Fibroblast of upper back skin (primary cell): Measurements from ENCODE around the gene THSD4.

Source experiments
- DNase-seq: peaks from one replicate; pipeline ENCODE4 v3.0.0-alpha.2; 2013

The THSD4 gene

DNA sequence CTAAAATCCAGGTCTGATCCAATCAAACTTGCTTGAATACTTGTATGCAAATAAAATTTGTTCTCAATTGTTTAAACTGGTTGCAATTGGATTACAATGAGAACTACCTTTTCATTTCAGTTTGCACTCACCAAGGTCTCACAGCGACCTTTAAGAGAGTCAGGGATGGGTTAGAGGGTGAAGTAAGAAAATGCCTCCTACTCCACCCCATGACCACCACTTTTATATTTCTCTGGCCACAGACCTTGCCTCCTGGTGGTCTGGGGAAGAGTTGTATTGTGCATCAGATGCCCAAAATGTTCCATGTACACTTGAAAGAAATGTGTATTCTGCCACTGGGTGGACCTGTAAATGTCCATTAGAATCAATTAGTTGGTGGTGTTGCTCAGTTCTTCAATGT lies 16.4 kb upstream of the THSD4 start:
- no peak for DNase-seq

DNA sequence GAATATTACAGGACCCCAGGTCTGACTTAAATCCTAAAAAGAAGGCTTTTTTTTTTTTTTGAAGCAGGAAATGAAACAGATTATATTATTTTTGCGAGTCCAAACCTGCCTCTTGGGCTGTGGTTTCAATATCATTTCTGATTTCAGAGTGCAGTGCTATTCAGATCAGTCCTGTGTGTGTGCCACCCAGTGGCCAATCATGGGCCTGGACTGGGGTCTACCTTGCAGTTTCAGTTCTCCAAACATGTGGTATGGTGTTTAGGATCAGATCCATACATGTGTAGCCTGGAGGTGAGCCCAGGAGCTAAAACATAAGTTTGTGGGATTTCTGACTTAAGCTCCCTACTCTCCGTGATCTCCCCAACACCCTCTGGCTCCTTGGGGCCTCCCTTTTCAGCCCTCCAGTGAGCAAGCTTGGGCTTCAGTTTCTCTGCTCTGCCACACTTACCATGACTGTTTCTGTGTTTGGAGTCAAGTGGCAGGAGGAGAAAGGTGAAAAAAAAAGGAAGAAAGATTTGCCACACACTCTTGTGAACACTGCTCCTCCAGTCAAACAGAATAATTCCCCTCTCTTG lies 12.1 kb upstream of the THSD4 start:
- DNase-seq: peak; percentile 63

DNA sequence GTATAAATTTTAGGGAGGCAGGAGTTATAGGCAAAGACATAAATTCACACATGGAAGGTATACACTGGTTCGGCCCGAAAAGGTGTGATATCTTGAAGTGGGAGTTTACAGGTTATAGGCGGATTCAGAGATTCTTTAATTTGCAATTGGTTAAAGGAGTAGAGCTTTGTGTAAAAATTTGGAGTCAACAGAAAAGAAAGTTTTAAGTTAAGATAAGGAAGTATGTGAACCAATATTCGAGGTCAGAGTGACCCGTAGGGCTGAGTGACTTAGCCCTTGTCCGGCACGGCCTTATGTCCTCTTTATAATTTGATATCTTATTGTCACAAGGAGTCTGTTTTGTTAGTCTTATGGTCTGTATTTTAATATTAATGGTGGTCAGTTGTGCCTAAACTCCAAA lies 10.6 kb upstream of the THSD4 start:
- DNase-seq: no peak

DNA sequence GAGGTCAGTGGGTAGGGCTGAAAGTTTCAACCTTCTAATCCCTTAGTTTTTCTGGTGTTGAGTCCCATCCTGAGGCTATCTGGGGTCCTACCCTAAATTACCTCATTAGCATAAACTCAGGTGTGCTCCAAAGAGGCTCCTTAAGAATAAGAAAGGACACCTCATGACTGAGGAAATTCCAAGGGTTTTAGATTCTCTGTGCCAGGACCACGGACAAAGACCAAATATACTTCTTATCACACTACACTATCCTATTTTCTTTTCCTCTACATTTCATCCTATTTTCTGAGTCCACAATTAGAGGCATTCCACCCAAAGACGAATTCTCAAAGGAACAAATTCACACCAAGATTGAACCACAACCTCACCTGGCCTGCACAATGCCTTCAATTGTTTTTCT lies 9.8 kb upstream of the THSD4 start:
- DNase-seq: no peak

DNA sequence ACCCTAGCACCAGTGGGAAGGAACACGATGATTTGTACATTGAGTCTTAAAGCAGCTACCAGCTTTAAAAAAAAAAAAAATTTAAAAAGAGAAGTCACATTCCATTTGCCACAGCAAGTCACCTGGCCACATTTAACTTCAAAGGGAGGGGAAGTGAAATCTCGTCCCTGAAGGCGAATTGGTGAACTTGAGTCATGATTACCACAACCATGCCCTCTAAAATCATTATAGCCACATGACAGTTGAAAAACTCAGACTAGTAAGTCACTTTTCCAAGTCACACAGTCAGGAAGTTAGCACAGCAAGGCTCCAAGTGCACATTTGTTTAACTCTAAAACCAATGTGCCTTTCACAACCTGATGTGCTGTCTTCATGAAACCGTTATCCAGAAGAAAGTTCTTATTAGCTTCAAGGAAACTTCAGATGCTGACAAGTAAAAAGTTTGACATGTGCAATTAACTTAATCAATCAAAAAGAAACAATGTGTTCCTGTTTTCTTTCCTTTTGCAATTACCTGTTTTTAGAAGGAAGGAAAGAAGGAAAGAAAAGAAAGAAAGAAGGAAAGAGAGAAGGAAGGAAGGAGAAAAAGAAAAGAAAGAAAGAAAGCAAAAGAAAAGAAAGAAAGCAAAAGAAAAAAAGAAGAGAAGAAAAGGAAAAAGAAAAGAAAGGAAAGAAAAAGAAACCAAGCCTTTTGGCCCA lies 8.3 kb upstream of the THSD4 start:
- DNase-seq: no peak

DNA sequence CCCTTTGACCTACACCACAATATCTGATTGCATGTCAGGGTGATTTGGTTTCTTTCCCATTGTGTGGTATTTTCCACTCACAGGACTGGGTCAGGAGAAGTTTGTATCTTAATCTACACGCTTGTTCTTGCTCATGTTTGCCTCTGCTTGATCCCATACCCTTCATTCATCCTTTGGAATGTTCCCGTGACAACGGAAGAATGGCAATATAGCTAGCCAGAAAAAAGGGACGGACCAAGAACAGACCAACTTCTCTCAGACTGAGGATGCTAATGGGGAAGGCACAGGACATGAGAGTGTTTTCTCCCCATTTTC lies 7.8 kb upstream of the THSD4 start:
- DNase-seq: no peak

DNA sequence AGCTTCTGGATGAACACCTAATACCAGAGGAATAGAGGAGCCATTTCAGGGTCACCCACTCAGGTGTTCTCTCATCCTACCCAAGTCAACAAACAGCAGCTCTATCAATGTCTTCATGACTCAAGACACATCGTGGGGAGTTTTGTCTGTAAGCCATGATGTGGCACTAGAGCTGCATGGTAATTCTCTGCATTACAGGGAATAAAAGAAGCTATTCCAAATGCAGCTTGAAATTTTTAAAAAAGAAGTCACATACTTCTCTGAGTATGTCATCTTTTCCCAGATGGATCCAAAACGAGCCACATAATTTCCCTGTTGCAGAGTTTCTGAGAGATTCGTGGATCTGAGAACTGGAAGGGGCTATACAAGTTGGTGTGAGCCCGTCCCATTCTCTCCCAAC lies 6.1 kb upstream of the THSD4 start:
- peak; percentile 83 for DNase-seq

DNA sequence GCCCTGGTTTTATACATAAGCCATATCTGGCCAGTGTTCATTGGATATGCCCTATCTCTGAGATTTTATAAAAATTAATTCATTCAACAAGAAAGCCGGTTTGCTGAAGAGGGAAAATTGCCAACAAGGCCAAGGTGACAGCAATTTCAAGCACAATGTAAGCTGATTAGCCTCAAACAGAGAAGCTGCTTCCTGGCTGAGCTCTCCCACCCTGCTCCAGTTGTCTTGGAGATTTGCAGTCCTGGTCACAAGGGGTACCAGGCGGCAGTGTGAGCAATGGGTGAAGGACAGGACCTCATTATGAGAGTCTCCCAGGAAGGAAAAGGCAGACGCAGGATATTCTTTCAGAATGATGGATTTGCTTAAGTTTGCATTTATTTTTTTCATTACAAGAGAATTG lies 5.4 kb upstream of the THSD4 start:
- no peak for DNase-seq

DNA sequence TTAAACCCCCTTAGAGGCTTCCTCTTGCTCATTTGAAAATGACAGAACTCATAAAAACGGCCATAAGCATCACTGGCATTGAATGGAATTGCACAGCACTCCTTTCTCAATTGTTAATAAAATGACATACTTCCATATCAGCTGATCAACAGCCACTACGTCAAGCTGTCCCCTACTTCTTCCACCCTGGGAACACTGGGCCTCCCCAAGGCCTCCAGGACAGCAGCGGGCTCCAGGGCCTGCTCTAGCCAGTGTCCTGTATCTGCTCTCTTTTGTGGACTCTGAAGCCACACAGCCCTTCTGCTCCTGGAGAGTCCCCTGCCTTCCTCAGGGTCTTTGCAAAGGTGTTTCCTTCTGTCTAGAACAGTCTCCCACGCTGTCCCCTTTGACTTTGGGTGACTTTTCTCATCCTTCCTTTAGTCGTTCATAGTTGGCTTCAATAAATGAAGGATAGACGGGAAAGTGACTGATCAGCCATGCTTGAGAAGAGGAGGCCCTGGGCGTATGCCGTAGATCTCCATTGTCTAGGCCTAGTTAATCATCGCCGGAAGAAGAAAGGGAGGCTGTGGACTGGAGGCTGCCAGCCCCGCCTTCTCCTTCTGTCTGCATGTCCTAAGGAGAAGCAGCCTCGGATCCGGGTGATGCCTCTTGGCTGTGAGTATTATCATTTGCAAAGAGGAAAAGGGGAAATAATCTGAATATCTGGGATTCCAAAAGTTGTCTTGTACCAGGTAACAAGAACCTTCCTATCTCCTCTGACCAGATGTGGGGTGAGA lies 4.7 kb upstream of the THSD4 start:
- no peak for DNase-seq

DNA sequence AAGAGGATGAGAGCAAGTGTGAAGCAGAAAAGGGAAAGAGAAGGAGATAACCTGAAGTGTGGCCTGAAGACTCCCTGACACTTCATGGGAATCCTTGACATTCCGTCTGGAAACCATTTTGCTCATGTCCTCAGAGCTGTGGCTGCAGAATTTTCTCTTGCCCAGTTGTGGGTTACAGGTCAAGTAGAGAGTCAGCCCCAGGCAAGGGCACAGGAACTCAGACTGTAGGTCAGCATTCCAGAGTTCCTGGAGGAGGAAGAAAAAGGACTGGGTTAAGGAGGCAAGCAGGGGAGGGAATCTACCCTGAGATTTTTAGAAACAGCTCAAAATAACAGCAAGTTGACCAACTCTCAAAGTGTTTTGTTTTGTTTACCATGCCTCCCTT lies 4.1 kb upstream of the THSD4 start:
- DNase-seq: no peak

DNA sequence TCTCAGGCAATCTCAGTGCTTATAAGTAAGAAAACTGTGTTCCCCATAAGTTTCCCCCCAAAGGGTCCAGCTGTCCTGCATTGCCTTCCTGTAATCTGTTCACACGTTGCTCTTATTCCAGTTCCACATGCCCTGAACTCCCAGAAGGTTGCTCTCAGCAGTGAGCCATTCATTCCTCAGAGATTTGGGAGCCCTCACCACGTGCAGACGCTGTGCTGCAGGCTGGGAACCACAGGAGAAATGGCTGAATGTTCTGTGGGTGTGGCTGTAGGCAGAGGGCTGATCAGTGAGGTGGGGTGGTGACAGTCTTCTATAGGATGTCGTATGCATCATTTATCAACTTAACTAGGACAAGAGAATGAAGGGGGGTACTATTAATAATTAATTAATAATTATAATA lies 3.3 kb upstream of the THSD4 start:
- DNase-seq: no peak

DNA sequence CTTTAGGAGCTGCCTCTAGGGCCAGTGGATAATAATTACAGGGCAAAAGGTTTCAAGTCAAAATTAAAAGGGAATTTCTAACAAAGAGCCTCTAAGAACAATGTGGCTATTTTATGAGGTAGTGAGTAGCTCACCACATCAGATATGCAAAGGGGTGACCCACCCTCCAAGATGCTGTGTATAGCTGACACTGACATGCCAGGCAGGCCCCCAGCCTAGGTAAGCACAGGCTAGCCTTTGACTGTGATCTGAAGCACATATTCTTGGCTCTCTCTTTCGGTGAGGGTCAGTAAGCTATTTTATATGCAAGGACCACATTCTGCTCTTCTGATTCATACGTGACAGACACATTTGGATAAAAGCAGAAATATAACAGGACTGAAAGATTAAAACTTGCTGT lies 2.8 kb upstream of the THSD4 start:
- DNase-seq: no peak

DNA sequence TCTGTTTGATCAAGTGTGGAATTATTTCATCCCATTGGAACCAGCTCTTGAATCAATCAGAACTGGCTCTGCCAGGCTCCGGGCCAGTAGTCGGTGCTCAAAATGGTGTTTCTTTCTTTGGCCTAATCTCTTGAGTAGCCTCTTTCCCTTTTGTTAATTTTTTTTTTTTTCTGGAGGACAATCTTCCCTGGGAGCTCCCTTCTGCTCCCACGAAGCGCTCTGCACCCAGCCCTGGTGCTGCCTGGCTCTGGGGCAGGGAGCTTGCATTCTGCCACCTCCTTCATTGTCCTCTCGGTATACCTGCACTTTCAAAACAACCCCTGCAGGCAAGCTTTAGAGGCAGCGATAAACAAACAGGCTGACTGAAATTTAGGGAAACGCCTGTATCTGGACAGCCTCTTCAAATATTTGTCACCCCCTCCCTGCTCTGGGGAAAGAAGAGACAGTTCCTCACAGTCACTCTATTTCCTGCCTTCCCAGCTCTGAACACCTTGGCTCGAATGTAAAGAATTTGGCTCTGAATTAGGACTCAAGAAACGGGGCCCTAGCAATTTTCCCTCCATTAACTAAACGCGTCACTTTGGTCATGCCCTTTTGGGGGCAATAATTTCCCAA lies 1.1 kb upstream of the THSD4 start:
- DNase-seq: no peak

DNA sequence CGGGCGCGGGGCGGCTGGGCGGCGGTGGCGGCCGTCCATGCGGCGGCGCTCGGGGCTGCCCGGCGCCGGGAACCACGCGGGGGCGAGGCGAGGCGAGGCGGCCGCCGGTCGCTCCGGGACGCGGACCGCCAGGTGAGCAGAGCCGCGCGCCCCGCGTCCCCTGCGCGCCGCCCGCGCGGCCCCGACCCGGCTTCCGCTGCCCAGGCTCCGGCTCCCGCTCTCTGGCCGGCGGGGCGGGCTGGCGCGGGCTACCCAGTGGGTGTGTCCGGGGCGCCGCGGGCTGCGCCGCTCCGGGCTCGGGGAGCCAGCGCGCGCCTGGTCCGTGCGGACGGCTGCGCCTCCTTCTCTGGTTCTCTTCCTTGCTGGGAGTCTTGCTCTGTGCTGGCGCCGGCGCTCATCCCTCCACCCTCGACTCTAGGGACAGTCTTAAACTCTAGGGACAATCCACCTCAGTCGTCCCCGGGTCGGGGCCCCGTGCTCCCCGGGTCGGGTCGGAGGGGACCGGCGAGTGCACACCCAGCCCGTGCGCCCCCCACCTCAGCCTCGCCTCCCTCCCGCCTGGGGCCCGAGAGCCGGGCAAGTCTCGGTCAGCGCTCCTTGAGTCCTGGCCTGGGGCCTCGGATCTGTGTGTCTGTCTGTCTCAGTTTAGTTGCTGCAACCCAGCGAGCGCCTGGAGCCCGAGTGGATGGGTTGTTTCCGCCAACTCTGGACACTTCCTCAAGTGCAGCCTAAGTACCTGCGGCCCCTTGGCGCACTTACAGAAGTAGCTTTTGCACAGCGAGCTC lies 488 bp downstream of the THSD4 start:
- no peak for DNase-seq

DNA sequence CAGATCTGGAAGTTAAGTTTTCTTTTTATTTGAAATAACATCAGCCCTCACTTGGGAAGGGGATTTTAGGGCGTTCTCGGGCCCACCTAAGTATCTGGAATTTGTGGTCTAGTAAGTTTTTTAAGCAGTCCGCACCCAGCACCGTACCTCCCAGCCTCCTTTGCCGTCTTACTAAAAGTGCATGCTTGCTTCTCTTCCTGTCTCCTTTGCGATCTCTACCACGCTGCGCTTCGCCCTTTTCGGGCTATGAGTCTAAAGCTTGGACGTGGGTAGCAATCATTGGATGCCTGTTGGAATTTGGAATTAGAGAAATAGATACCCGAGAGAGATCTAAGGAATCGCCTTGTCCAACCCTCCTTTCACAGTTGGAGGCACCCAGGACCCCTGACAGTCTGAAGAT lies 1.1 kb downstream of the THSD4 start:
- no peak for DNase-seq

DNA sequence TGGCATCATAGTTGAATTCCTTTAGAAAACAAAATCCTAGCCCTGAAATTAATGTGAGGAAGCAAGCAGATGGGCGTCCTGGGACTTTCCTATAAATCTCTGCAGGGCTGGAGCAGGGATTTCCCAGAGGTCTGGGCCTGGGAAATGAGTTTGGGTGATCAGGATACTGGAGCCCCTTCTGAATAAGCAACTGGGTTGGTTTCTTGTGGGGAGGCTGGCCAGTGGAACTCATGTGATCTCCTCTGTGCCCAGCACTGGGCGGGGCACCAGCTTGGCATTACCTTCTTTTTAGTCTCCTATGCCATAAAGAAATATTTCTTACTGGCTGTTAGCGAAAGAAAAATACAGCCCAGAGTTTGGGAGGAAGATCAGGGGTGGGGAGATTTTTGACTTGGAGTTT lies 1.7 kb downstream of the THSD4 start:
- DNase-seq: no peak

DNA sequence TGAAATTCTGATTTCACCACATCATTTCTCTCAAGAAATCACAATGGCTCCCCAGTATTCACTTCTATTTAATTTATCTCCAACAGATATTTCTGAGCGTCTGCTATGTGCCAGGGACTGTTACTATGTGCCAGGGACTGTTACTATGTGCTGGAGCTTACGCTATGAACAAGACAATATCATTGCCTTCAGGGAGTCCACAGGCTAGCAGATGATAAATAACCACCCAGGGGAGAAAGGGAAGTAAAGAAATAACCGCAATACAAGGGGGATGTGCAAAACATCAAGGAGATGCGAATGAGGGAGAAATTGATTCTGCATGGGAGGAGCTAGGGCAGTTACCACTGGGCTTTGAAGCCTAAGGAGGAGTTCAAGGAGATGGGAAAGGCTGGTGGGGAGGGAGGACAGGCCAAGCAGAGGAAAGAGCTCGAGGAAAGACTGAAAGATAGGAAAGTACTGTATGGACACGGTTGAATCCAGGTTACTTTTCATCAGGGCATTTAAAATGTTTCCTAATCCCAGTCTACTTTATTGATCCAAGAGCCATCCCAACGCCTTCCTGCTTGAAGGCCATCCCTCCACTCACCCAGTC lies 2.5 kb downstream of the THSD4 start:
- no peak for DNase-seq

DNA sequence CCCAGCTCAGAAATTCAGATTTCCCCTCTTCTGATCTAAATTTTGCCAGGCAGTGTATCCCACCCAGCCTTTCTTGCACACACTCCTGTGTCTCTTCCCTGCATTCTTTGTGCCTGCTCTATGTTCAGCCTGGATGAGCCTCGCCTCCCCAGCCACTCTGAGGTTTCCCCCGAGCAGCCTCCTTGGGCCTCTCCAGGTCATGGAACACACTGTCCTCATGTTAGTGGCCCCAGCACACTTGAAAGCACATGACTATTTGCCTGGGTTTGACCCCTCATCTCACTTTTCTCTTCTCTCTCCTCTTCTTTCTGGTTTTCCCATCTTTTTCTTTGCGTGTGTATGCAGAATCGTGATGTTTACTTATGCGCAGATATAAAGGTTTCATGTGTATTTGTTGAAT lies 3.1 kb downstream of the THSD4 start:
- no peak for DNase-seq

DNA sequence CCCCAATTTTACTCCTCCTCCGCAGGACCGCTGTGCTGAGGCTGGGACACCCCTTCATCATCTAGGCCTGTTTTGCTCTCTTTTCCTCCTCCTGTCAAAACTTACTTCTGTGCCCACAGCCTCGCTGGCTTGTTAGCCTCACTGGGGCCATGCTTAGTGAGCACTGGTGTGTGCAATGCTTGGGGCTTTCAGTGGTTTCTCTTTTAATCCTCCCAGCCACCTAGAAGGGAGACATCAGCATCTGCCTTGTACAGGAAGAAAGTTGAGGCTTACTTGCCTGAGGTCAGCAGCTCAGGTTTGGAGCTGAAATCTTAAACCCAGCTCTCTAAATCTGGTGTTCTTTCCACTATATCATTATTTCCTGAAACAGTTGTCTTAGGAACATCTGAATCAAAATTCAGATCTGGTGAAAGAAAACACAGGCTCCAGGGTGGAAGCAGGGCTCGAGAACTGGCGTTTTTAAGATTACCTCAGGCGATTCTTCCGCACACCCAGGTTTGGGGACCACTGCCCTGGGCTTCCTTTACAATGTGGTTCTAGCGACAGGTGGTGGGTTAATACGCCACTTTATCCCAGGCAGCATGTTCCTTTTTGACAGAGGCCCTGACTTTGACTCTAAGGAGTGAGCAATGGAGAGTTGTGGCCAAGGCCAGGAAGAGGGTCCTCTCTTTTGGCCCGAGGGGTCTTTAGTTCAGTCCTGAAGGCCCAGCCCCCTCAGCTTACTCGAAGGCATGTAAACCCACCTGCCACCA lies 3.8 kb downstream of the THSD4 start:
- DNase-seq: no peak

DNA sequence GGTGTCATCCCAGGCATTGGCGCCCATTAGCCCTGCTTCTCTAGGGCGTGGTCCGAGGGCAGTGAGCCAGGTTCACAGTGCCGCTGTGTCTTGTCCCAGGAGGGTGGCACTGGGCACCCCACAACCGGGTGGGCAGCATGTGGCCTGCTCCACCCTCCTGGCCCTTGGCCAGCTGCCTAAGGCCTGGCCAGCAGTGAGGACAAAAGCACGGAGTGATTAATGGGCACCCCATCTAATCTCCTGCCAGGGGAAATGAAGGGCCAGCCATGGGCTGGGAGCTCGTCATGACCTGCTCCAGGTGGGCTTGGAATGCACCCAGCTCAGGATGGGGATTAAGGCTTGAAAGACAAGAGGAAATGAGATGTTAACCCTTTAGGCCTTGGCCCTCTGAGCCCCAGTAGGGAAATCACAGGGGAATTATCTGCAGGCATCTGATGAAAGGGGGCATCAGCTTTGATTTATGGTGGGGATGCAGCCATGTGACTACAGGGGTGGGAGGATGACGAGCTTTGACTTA lies 5.2 kb downstream of the THSD4 start:
- no peak for DNase-seq

DNA sequence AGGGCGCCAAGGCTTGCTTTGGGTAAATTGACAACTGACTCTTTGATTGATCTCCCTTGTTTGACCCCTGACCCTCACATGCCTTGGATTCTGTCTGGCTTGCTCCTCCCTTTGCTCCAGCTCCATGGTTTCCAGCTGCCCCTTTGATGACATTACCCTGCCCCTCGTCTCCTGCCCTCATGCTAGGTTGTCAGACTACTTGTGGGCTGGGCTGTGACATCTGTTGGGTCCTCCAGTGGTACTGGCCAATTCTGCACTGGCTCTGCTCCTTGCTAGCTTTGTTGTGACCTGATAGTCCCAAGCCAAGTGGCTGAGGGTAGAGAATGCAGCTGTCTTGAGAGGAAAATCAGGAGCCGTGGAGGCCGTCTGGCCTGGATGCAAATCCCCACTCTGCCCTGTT lies 6.2 kb downstream of the THSD4 start:
- DNase-seq: no peak
